Measurements from ENCODE around the gene DDB1. TPM values are rescaled to one million over a fixed set of nuclear protein-coding genes. Genes with fewer than 3 reads are reported as not detected.

DDB1 gene
- total RNA-seq = 100 to 1,000 TPM; 211 to 344 TPM

GRCh38 chr11:61332797-61333549 lies at the start of gene DDB1, which contains the start of gene TKFC:
TSS of gene DDB1 (minus strand) at chr11:61333105. CDS start at chr11:61332968, 137 bp downstream.
TSS of gene TKFC (plus strand) at chr11:61333228. CDS start at chr11:61334729, 1,501 bp downstream.
- Mint-ChIP-seq H3K36me3 (ENCODE audit: low read depth) (peaks cover 58% of the 10 kb centered on the region), H3K4me1 (peaks cover 33% of the 10 kb centered on the region), H3K27me3 (no peaks in the 10 kb centered on the region), H3K4me3 (peak within 1 kb of the TSS; percentile 98), H3K9me3 (no peaks in the 10 kb centered on the region), H3K27ac (peak within 1 kb of the TSS; percentile 99)
- ATAC-seq (replicated peaks) = peak; percentile 96

DNA sequence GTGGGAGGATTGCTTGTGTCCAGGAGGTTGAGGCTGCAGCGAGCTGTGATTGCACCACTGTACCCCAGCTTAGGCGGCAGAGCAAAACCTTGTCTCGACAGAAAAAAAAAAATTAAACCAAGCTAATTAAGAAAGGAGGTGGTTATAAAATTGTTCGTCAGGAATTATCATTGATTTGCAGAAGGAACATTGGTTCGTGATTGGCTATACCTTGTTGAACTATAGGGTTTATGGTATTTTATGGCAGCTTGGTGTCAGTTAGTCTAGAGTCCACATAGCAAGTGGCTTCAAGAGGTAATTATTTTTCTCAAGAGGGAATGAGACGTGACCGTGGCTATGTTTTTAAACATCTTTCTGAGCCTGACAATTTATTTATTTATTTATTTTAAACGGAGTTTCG lies 48.0 kb upstream of the DDB1 start:
- Mint-ChIP-seq H3K9me3 (no peaks in the 10 kb centered on the region), H3K4me1 (no peaks in the 10 kb centered on the region), H3K27me3 (no peaks in the 10 kb centered on the region), H3K27ac (no peak overlapping the region), H3K36me3 (ENCODE audit: low read depth) (peaks cover 10% of the 10 kb centered on the region), H3K4me3 (no peak overlapping the region)
- ATAC-seq (replicated peaks) = no peak

GRCh38 chr11:61378713-61379313 lies 45.9 kb upstream of the DDB1 start:
- H3K9me3 Mint-ChIP-seq = no peaks in the 10 kb centered on the region
- H3K4me1 Mint-ChIP-seq = no peaks in the 10 kb centered on the region
- H3K27ac Mint-ChIP-seq = no peak overlapping the region
- H3K36me3 Mint-ChIP-seq (ENCODE audit: low read depth) = peaks cover 24% of the 10 kb centered on the region
- H3K4me3 Mint-ChIP-seq = no peak overlapping the region
- ATAC-seq (replicated peaks) = no peak
- H3K27me3 Mint-ChIP-seq = no peaks in the 10 kb centered on the region

GRCh38 chr11:61377461-61378160 lies 44.7 kb upstream of the DDB1 start:
- no peaks in the 10 kb centered on the region for H3K27me3 Mint-ChIP-seq
- H3K4me3 Mint-ChIP-seq = no peak overlapping the region
- no peaks in the 10 kb centered on the region for H3K4me1 Mint-ChIP-seq
- H3K9me3 Mint-ChIP-seq = no peaks in the 10 kb centered on the region
- H3K36me3 Mint-ChIP-seq (ENCODE audit: low read depth) = peaks cover 24% of the 10 kb centered on the region
- H3K27ac Mint-ChIP-seq = no peak overlapping the region
- no peak for ATAC-seq (replicated peaks)

DNA sequence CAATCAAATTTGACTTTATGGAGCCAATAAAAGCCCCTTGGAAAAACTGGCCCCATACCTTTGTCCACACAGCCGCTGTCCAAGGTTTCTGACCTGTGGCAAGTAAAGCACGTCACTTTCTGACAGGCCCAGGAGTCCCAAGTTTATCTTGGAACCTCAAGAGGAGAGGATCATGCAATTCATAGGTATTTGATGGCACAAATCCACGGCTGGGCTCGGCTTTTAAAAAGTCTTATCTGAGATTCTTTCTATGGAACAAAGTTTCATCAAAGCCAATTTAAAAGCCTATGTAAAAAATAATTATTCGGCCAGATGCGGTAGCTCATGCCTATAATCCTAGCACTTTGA lies 42.8 kb upstream of the DDB1 start:
- no peak overlapping the region for H3K27ac Mint-ChIP-seq
- ATAC-seq (replicated peaks) = no peak
- H3K36me3 Mint-ChIP-seq (ENCODE audit: low read depth) = peaks cover 36% of the 10 kb centered on the region
- H3K27me3 Mint-ChIP-seq = no peaks in the 10 kb centered on the region
- H3K4me3 Mint-ChIP-seq = no peak overlapping the region
- no peaks in the 10 kb centered on the region for H3K9me3 Mint-ChIP-seq
- H3K4me1 Mint-ChIP-seq = no peaks in the 10 kb centered on the region

GRCh38 chr11:61372659-61373420 lies 39.9 kb upstream of the DDB1 start:
- peaks cover 9% of the 10 kb centered on the region for H3K4me1 Mint-ChIP-seq
- H3K27ac Mint-ChIP-seq = no peak overlapping the region
- H3K27me3 Mint-ChIP-seq = no peaks in the 10 kb centered on the region
- no peaks in the 10 kb centered on the region for H3K9me3 Mint-ChIP-seq
- peaks cover 64% of the 10 kb centered on the region for H3K36me3 Mint-ChIP-seq (ENCODE audit: low read depth)
- ATAC-seq (replicated peaks) = no peak
- no peak overlapping the region for H3K4me3 Mint-ChIP-seq

DNA sequence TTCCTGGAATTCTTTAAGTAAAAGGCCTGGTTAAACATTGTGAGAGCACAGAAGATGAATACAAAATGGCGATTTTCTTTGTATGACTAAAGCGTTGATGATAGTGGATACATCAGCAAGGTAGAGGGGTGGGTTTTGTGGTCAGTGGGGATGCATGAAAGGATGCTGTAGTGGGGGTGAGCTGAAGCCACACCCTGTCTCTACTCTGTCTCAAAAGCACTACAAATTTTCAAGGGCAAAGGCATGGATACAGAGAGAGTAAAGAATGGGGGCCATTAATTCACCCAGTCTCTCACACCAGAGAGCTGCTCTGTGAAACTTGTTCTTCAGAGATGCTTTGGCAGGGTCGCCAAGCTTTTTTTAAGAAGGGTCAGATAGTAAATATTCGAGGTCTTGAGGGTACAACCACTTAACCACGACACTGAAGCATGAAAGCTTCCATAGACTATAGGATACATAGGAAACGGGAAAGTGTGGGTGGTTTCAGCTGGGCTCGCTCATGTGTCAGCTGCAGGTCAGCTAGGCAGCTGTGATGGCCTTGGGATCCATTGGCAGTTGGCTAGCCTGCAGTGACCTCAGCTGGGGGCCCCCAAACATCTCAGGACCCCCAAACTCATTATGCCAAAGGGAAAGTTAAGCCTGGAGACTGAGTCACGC lies 37.6 kb upstream of the DDB1 start:
- Mint-ChIP-seq H3K36me3 (ENCODE audit: low read depth) (peaks cover 73% of the 10 kb centered on the region), H3K4me3 (no peak overlapping the region), H3K4me1 (peaks cover 9% of the 10 kb centered on the region), H3K9me3 (no peaks in the 10 kb centered on the region), H3K27ac (peak overlapping the region; percentile 69), H3K27me3 (no peaks in the 10 kb centered on the region)
- ATAC-seq (replicated peaks) = peak; percentile 78

- ATAC-seq (replicated peaks) = peak; percentile 51
- H3K4me1 Mint-ChIP-seq = peaks cover 9% of the 10 kb centered on the region
- H3K27ac Mint-ChIP-seq = peak overlapping the region; percentile 69
- H3K27me3 Mint-ChIP-seq = no peaks in the 10 kb centered on the region
- peaks cover 72% of the 10 kb centered on the region for H3K36me3 Mint-ChIP-seq (ENCODE audit: low read depth)
- H3K9me3 Mint-ChIP-seq = no peaks in the 10 kb centered on the region
- no peak overlapping the region for H3K4me3 Mint-ChIP-seq
Measured at GRCh38 chr11:61369372-61370348, 36.8 kb upstream of the DDB1 start.

- Mint-ChIP-seq H3K27me3 (no peaks in the 10 kb centered on the region), H3K36me3 (ENCODE audit: low read depth) (peaks cover 77% of the 10 kb centered on the region), H3K4me3 (no peak overlapping the region), H3K9me3 (no peaks in the 10 kb centered on the region), H3K4me1 (peaks cover 12% of the 10 kb centered on the region), H3K27ac (no peak overlapping the region)
- no peak for ATAC-seq (replicated peaks)
Measured at GRCh38 chr11:61368646-61369045, 35.7 kb upstream of the DDB1 start.

GRCh38 chr11:61367406-61367805 lies 34.5 kb upstream of the DDB1 start:
- ATAC-seq (replicated peaks) = no peak
- H3K27me3 Mint-ChIP-seq = no peaks in the 10 kb centered on the region
- H3K27ac Mint-ChIP-seq = no peak overlapping the region
- peaks cover 90% of the 10 kb centered on the region for H3K36me3 Mint-ChIP-seq (ENCODE audit: low read depth)
- no peaks in the 10 kb centered on the region for H3K9me3 Mint-ChIP-seq
- no peak overlapping the region for H3K4me3 Mint-ChIP-seq
- H3K4me1 Mint-ChIP-seq = peaks cover 21% of the 10 kb centered on the region

DNA sequence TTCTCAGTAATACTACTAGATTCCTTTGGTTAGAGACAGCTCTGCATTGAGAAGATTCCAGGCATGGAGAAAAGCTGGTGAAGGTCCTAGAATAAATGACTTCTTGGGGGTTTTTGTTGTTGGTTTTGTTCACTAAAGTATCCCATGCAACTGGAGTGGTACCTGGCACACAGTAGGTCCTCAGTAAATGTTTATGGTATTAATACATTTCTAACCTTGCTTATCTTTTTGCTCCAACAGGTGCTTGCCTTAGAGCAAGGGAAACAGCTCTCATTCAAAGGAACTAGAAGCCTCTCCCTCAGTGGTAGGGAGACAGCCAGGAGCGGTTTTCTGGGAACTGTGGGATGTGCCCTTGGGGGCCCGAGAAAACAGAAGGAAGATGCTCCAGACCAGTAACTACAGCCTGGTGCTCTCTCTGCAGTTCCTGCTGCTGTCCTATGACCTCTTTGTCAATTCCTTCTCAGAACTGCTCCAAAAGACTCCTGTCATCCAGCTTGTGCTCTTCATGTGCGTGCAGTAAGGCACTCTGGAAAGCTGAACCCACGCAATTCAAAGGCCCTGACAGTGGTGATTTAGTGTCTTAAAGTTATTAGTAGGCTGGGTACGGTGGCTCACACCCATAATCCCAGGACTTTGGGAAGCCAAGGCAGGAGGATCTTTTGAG lies 31.2 kb upstream of the DDB1 start:
- Mint-ChIP-seq H3K4me3 (peak overlapping the region; percentile 98), H3K27ac (peak overlapping the region; percentile 98), H3K9me3 (no peaks in the 10 kb centered on the region), H3K36me3 (ENCODE audit: low read depth) (peaks cover 69% of the 10 kb centered on the region), H3K27me3 (no peaks in the 10 kb centered on the region), H3K4me1 (peaks cover 14% of the 10 kb centered on the region)
- no peak for ATAC-seq (replicated peaks)

GRCh38 chr11:61362542-61362875 lies 29.6 kb upstream of the DDB1 start:
- H3K36me3 Mint-ChIP-seq (ENCODE audit: low read depth) = peaks cover 52% of the 10 kb centered on the region
- H3K27ac Mint-ChIP-seq = peak overlapping the region; percentile 98
- H3K27me3 Mint-ChIP-seq = no peaks in the 10 kb centered on the region
- no peaks in the 10 kb centered on the region for H3K9me3 Mint-ChIP-seq
- H3K4me3 Mint-ChIP-seq = peak overlapping the region; percentile 98
- ATAC-seq (replicated peaks) = peak; percentile 13
- peaks cover 17% of the 10 kb centered on the region for H3K4me1 Mint-ChIP-seq

Data from activated T-helper 17 cell treated with anti-CD3 and anti-CD28 coated beads, Interleukin-2, amount 50 U/mL, for 72 hours (primary cell).